ENCODE data around the gene GIMAP7. TPM values are rescaled to one million over a fixed set of nuclear protein-coding genes. Genes with fewer than 3 reads are reported as not detected.
"Not testable (repeated sequence)": the region's sequence is repeated elsewhere in the genome, so short reads cannot be mapped to it uniquely, and the experiment has no call there.

GIMAP7 gene
- total and polyA plus RNA-seq, 2 donors (not counting 1 experiment from before 2014, with no cell fraction given) = 0.16 to 0.30 TPM

GRCh38 chr7:150481186-150481920 lies 33.3 kb upstream of the GIMAP7 start:
- Mint-ChIP-seq H3K9me3 (ENCODE audit: insufficient read depth) (no peaks in the 10 kb centered on the region), H3K27me3 (peaks cover 14% of the 10 kb centered on the region), H3K4me1 (peaks cover 17% of the 10 kb centered on the region), H3K27ac (no peak overlapping the region), H3K4me3 (no peak overlapping the region)
- ATAC-seq (ENCODE audit: low read depth) = no peak
- Histone ChIP-seq H2AFZ (ENCODE audit: insufficient read depth, low read depth, low read length, poor library complexity, severe bottlenecking) (no peak overlapping the region), H3K4me1 (ENCODE audit: control insufficient read depth in 2 of 2, insufficient read depth in 2 of 2, low read length in 2 of 2) (peaks cover 7 to 14% of the 10 kb centered on the region in 2 donors), H3K27me3 (replicated peaks in 1 of 4; ENCODE audit: control extremely low read depth in 1 of 4, control insufficient read depth in 3 of 4, insufficient read depth in 4 of 4, low read length in 3 of 4) (peaks cover 0 to 2% (median 0%) of the 10 kb centered on the region in 4 experiments), H3K4me2 (replicated peaks; ENCODE audit: low read depth, low read length, poor library complexity, severe bottlenecking) (no peak overlapping the region), H3K9ac (ENCODE audit: low read length) (no peak overlapping the region), H3K27ac (ENCODE audit: low read length in 2 of 2) (no peak overlapping the region), H3K9me3 (ENCODE audit: control extremely low read depth in 1 of 3, control insufficient read depth in 2 of 3, insufficient read depth in 1 of 3, low read length in 2 of 3) (no peaks in the 10 kb centered on the region), H3K4me3 (ENCODE audit: control extremely low read depth in 1 of 5, extremely low read depth in 1 of 5, insufficient read depth in 1 of 5, low read depth in 2 of 5, low read length in 4 of 5) (no peak overlapping the region), H4K20me1 (ENCODE audit: control insufficient read depth, insufficient read depth, low read length, poor library complexity, severe bottlenecking) (no peaks in the 10 kb centered on the region), H3K79me2 (ENCODE audit: control insufficient read depth, insufficient read depth, low read length) (no peaks in the 10 kb centered on the region), H3K36me3 (replicated peaks in 1 of 2; ENCODE audit: control extremely low read depth in 1 of 2, control insufficient read depth in 1 of 2, extremely low read depth in 1 of 2, insufficient read depth in 2 of 2, low read length in 1 of 2) (no peaks in the 10 kb centered on the region)
- no peak for DNase-seq
- TF ChIP-seq EZH2 (IDR thresholded peaks at IDR 0.05; ENCODE audit: borderline replicate concordance, insufficient read depth, low read depth, low read length, poor library complexity, severe bottlenecking) (no peak), CTCF (IDR thresholded peaks at IDR 0.05) (no peak)
- 81% methylated on average over 3 of the region's 9 CpGs for WGBS (ENCODE audit: insufficient coverage)
- ChIA-PET POLR2A (no interaction called here), CTCF (interaction anchor here (1.2 kb wide), 1 partner anchor 32 kb away, joined by 3 read pairs; no protein-coding TSS in a partner anchor)
- intact Hi-C loops (cut with micrococcal nuclease) = no loop called here

- Mint-ChIP-seq H3K4me1 (peaks cover 17% of the 10 kb centered on the region), H3K27ac (no peak overlapping the region), H3K4me3 (no peak overlapping the region), H3K27me3 (peaks cover 14% of the 10 kb centered on the region), H3K9me3 (ENCODE audit: insufficient read depth) (no peaks in the 10 kb centered on the region)
- Histone ChIP-seq H3K4me3 (ENCODE audit: control extremely low read depth in 1 of 5, extremely low read depth in 1 of 5, insufficient read depth in 1 of 5, low read depth in 2 of 5, low read length in 4 of 5) (no peak overlapping the region), H3K4me1 (ENCODE audit: control insufficient read depth in 2 of 2, insufficient read depth in 2 of 2, low read length in 2 of 2) (peaks cover 7 to 14% of the 10 kb centered on the region in 2 donors), H3K27me3 (replicated peaks in 1 of 4; ENCODE audit: control extremely low read depth in 1 of 4, control insufficient read depth in 3 of 4, insufficient read depth in 4 of 4, low read length in 3 of 4) (peaks cover 0 to 2% (median 0%) of the 10 kb centered on the region in 4 experiments), H3K36me3 (replicated peaks in 1 of 2; ENCODE audit: control extremely low read depth in 1 of 2, control insufficient read depth in 1 of 2, extremely low read depth in 1 of 2, insufficient read depth in 2 of 2, low read length in 1 of 2) (no peaks in the 10 kb centered on the region), H3K9me3 (ENCODE audit: control extremely low read depth in 1 of 3, control insufficient read depth in 2 of 3, insufficient read depth in 1 of 3, low read length in 2 of 3) (no peaks in the 10 kb centered on the region), H2AFZ (ENCODE audit: insufficient read depth, low read depth, low read length, poor library complexity, severe bottlenecking) (no peak overlapping the region), H3K4me2 (replicated peaks; ENCODE audit: low read depth, low read length, poor library complexity, severe bottlenecking) (no peak overlapping the region), H3K9ac (ENCODE audit: low read length) (no peak overlapping the region), H4K20me1 (ENCODE audit: control insufficient read depth, insufficient read depth, low read length, poor library complexity, severe bottlenecking) (no peaks in the 10 kb centered on the region), H3K79me2 (ENCODE audit: control insufficient read depth, insufficient read depth, low read length) (no peaks in the 10 kb centered on the region), H3K27ac (ENCODE audit: low read length in 2 of 2) (no peak overlapping the region)
- TF ChIP-seq CTCF (IDR thresholded peaks at IDR 0.05) = no peak
- TF ChIP-seq EZH2 (IDR thresholded peaks at IDR 0.05; ENCODE audit: borderline replicate concordance, insufficient read depth, low read depth, low read length, poor library complexity, severe bottlenecking) = no peak
- WGBS (ENCODE audit: insufficient coverage) = 89% methylated on average over 4 of the region's 4 CpGs
- DNase-seq (no peak), ATAC-seq (ENCODE audit: low read depth) (no peak)
- CTCF ChIA-PET = interaction anchor here (1.2 kb wide), 1 partner anchor 33 kb away, joined by 3 read pairs; no protein-coding TSS in a partner anchor
- intact Hi-C loops (cut with micrococcal nuclease) = no loop called here
- POLR2A ChIA-PET = no interaction called here
Measured at GRCh38 chr7:150481922-150482321, 32.8 kb upstream of the GIMAP7 start.

GRCh38 chr7:150483514-150483913 lies 31.2 kb upstream of the GIMAP7 start:
- H3K79me2 ChIP-seq (ENCODE audit: control insufficient read depth, insufficient read depth, low read length); H3K9ac ChIP-seq (ENCODE audit: low read length); H3K9me3 Mint-ChIP-seq (ENCODE audit: insufficient read depth); H3K4me3 Mint-ChIP-seq; H2AFZ ChIP-seq (ENCODE audit: insufficient read depth, low read depth, low read length, poor library complexity, severe bottlenecking); H3K27ac ChIP-seq (ENCODE audit: low read length in 2 of 2); H3K36me3 ChIP-seq (replicated peaks in 1 of 2; ENCODE audit: control extremely low read depth in 1 of 2, control insufficient read depth in 1 of 2, extremely low read depth in 1 of 2, insufficient read depth in 2 of 2, low read length in 1 of 2); CTCF ChIA-PET; DNase-seq; POLR2A ChIA-PET; H3K9me3 ChIP-seq (ENCODE audit: control extremely low read depth in 1 of 3, control insufficient read depth in 2 of 3, insufficient read depth in 1 of 3, low read length in 2 of 3); H3K27ac Mint-ChIP-seq; ATAC-seq (ENCODE audit: low read depth); H3K4me2 ChIP-seq (replicated peaks; ENCODE audit: low read depth, low read length, poor library complexity, severe bottlenecking); H4K20me1 ChIP-seq (ENCODE audit: control insufficient read depth, insufficient read depth, low read length, poor library complexity, severe bottlenecking); H3K4me3 ChIP-seq (ENCODE audit: control extremely low read depth in 1 of 5, extremely low read depth in 1 of 5, insufficient read depth in 1 of 5, low read depth in 2 of 5, low read length in 4 of 5); intact Hi-C loops (cut with micrococcal nuclease); H3K27me3 ChIP-seq (replicated peaks in 1 of 4; ENCODE audit: control extremely low read depth in 1 of 4, control insufficient read depth in 3 of 4, insufficient read depth in 4 of 4, low read length in 3 of 4): not testable (repeated sequence)
- WGBS (ENCODE audit: insufficient coverage) = no CpG with 5 or more reads among the region's 2 CpGs
- peaks cover 14% of the 10 kb centered on the region for H3K27me3 Mint-ChIP-seq
- peaks cover 7 to 14% of the 10 kb centered on the region in 2 donors for H3K4me1 ChIP-seq (ENCODE audit: control insufficient read depth in 2 of 2, insufficient read depth in 2 of 2, low read length in 2 of 2)
- H3K4me1 Mint-ChIP-seq = peaks cover 17% of the 10 kb centered on the region
